Panc1 (cell line): ENCODE results near the gene PCDHB10.
"Not testable (repeated sequence)": the region's sequence is repeated elsewhere in the genome, so short reads cannot be mapped to it uniquely, and the experiment has no call there.

Source experiments
- SIN3A ChIP-seq: IDR thresholded peaks from 2 replicates; pipeline ENCODE4 v1.6.1; 2012; ENCODE audit warnings: low read depth, mild to moderate bottlenecking, low read length, moderate library complexity, borderline replicate concordance; ENCODE audit not compliant: insufficient read depth
- TF ChIP-seq, protein P1 (sequence below): fragments of 450-650 bp; IDR thresholded peaks from 2 replicates; pipeline ENCODE4 v1.5.1; 2017; ENCODE audit warnings: mild to moderate bottlenecking

DNA sequence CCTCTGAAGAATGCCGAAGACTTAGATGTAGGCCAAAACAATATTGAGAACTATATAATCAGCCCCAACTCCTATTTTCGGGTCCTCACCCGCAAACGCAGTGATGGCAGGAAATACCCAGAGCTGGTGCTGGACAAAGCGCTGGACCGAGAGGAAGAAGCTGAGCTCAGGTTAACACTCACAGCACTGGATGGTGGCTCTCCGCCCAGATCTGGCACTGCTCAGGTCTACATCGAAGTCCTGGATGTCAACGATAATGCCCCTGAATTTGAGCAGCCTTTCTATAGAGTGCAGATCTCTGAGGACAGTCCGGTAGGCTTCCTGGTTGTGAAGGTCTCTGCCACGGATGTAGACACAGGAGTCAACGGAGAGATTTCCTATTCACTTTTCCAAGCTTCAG lies 22.4 kb downstream of the PCDHB10 start:
- TF ChIP-seq SIN3A, result not testable (repeated sequence)
- TF ChIP-seq, protein P1, sequence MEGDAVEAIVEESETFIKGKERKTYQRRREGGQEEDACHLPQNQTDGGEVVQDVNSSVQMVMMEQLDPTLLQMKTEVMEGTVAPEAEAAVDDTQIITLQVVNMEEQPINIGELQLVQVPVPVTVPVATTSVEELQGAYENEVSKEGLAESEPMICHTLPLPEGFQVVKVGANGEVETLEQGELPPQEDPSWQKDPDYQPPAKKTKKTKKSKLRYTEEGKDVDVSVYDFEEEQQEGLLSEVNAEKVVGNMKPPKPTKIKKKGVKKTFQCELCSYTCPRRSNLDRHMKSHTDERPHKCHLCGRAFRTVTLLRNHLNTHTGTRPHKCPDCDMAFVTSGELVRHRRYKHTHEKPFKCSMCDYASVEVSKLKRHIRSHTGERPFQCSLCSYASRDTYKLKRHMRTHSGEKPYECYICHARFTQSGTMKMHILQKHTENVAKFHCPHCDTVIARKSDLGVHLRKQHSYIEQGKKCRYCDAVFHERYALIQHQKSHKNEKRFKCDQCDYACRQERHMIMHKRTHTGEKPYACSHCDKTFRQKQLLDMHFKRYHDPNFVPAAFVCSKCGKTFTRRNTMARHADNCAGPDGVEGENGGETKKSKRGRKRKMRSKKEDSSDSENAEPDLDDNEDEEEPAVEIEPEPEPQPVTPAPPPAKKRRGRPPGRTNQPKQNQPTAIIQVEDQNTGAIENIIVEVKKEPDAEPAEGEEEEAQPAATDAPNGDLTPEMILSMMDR, result not testable (repeated sequence)
